Cardiac fibroblast (primary cell): ENCODE measurements around the gene MPND.
A peak's percentile ranks its signal among the peaks of the same experiment; 100 is the strongest.

Experiments used
- DNase-seq, 2 donors: peaks; one replicate each; pipeline versions ENCODE4 v3.0.0 to v3.0.0-alpha.2; 2010; ENCODE audit warnings: low read depth in 2 of 2
- H3K4me3 ChIP-seq, 2 donors: replicated peaks in 1 of 2; 1 replicate in 1 of 2; 2 replicates in 1 of 2; pipeline ENCODE4 v1.5.1; 2011; ENCODE audit warnings: low read depth in 2 of 2, low read length in 2 of 2, mild to moderate bottlenecking in 2 of 2, moderate library complexity in 1 of 2
- TF ChIP-seq, protein P1 (sequence below): IDR thresholded peaks from one replicate; pipeline ENCODE4 v1.5.1; 2011; ENCODE audit warnings: low read depth, mild to moderate bottlenecking, low read length, inconsistent platforms

MPND gene

DNA sequence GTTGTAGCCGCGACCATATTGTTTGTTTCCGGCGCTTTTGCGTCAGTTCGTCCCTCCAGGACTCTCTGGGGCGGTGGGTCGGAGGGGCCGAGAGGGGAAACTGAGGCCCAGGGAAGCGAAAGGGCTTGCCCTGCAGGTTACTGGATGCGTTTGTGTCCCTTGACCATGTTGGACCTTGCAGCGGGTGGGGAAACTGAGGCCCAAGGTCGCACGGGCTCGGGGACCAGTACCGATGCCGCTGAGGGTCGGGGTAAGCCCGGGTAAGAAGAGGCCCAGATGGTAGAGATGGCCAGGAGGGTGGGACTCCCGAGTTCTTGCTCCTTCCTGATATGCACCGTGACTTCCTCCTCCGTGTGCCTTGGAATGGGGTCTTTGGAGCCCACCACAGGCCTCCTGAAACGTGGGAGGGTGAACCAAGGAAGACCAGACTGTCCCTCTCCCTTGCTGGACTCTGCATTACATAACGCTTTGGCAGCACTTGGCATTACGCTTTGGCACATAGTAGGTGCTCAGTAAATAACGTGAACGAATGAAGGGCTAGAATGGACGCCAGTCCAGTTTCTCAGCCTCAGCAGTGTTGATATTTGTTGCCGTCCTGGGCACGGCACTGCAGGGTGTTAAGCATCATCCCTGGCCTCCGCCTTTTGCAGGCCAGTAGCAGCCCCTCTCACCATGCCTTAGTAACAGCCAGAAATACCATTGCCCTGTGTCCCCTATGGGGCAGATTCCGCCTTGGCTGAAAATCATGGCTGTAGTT lies 59.8 kb downstream of the MPND start:
- H3K4me3 ChIP-seq: peak overlapping the region; percentile 85
- TF ChIP-seq, protein P1, sequence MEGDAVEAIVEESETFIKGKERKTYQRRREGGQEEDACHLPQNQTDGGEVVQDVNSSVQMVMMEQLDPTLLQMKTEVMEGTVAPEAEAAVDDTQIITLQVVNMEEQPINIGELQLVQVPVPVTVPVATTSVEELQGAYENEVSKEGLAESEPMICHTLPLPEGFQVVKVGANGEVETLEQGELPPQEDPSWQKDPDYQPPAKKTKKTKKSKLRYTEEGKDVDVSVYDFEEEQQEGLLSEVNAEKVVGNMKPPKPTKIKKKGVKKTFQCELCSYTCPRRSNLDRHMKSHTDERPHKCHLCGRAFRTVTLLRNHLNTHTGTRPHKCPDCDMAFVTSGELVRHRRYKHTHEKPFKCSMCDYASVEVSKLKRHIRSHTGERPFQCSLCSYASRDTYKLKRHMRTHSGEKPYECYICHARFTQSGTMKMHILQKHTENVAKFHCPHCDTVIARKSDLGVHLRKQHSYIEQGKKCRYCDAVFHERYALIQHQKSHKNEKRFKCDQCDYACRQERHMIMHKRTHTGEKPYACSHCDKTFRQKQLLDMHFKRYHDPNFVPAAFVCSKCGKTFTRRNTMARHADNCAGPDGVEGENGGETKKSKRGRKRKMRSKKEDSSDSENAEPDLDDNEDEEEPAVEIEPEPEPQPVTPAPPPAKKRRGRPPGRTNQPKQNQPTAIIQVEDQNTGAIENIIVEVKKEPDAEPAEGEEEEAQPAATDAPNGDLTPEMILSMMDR: no peak
- DNase-seq: no peak

DNA sequence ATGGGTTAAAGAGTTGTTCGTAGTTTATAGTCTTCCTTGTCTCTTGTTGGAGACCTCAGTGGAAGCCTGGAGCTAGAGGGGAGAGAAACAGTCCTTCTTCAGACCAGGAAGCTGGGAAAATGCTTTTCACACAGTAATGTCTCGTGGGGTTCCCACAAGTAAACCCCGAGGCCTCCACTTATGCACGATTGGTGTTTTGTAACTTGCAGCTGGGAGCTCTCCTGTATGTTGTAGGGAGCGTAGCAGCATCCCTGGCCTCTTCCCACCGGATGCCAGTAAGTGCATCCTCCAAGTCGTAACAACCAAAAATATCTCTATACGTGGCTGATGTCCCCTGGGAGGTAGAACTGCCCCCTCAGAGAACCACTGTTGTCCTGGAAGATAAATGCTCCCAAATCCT lies 62.6 kb downstream of the MPND start:
- TF ChIP-seq, protein P1: no peak
- no peak overlapping the region for H3K4me3 ChIP-seq
- DNase-seq: no peak

DNA sequence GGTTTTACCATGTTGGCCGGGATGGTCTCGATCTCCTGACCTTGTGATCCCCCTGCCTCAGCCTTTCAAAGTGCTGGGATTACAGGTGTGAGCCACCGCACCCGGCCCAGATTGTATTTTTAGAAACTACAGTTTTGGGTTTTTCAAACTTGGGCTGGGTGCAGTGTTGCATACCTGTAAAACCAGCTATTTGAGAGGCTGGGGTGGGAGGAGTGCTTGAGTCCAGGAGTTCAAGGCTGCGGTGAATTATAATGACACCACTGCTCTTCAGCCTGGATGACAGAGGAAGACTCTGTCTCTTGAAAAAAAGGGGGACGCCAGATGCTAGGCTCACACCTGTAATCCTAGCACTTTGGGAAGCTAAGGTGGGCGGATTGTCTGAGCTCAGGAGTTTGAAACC lies 63.3 kb downstream of the MPND start:
- TF ChIP-seq, protein P1: no peak
- no peak overlapping the region for H3K4me3 ChIP-seq
- no peak for DNase-seq

DNA sequence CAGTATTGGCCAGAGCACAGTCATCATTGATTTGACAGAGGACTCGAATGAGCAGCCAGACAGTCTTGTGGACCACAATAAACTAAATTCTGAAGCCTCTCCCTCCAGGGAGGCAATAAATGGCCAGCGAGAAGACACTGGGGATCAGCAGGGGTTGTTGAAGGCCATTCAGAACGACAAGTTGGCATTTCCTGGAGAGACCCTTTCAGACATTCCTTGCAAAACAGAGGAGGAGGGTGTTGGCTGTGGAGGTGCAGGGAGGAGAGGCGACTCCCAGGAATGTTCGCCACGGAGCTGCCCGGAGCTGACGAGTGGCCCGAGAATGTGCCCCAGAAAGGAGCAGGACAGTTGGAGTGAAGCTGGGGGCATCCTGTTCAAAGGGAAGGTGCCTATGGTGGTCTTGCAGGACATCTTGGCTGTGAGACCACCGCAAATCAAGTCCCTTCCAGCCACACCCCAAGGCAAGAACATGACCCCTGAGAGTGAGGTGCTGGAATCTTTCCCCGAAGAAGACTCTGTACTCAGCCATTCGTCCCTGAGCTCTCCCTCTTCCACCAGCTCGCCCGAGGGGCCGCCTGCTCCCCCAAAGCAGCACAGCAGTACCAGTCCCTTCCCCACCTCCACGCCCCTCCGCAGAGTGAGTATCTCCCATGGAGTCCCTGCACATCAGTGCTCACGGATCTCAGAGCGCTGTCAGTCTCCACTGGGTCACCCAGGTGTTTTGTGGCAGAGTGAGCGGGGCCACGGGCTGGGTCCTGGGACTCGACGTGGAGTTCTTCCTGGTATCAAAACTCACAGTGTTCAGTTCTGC lies 66.0 kb downstream of the MPND start:
- no peak for DNase-seq
- no peak overlapping the region for H3K4me3 ChIP-seq
- TF ChIP-seq, protein P1: no peak
